Progenitor cell of endocrine pancreas (in vitro differentiated cells): ENCODE data around the gene DGKB. TPM values are rescaled to one million over a fixed set of nuclear protein-coding genes. Genes with fewer than 3 reads are reported as not detected.
A peak's percentile ranks its signal among the peaks of the same experiment; 100 is the strongest.

ENCODE experiments used
- DNase-seq: peaks from one replicate; pipeline ENCODE4 v3.0.0; 2021; ENCODE audit warnings: low spot score; ENCODE audit not compliant: unreplicated experiment
- H3K27ac Mint-ChIP-seq: 2 replicates; pipeline ENCODE4 v1.8.0; 2021; ENCODE audit warnings: mild to moderate bottlenecking, moderate library complexity, mixed read lengths
- H3K27me3 Mint-ChIP-seq: 2 replicates; pipeline ENCODE4 v1.8.0; 2021; ENCODE audit warnings: mixed read lengths
- H3K36me3 Mint-ChIP-seq: 2 replicates; pipeline ENCODE4 v1.8.0; 2022; ENCODE audit warnings: mixed read lengths; ENCODE audit not compliant: insufficient read depth
- H3K4me1 Mint-ChIP-seq: 2 replicates; pipeline ENCODE4 v1.8.0; 2021; ENCODE audit warnings: low read depth, mixed read lengths
- H3K4me3 Mint-ChIP-seq: 2 replicates; pipeline ENCODE4 v1.8.0; 2021; ENCODE audit warnings: low read depth, mild to moderate bottlenecking, moderate library complexity, mixed read lengths
- H3K9me3 Mint-ChIP-seq: 2 replicates; pipeline ENCODE4 v1.8.0; 2021; ENCODE audit warnings: low read depth, mixed read lengths
- CTCF ChIP-seq: fragments of 200-600 bp; sonication (generic); IDR thresholded peaks from one replicate; pipeline ENCODE4 v1.5.0; 2021; ENCODE audit warnings: antibody characterized with exemption, mild to moderate bottlenecking; ENCODE audit not compliant: unreplicated experiment
- total RNA-seq: library from RNA; stranded (reverse); gene quantifications from 2 replicates; pipeline ENCODE4 v1.2.1, GENCODE V29; 2021

Gene DGKB
- total RNA-seq, 1 donor from 2014 or later = 0.74 TPM

GRCh38 chr7:14691597-14692203, 210.9 kb downstream of the DGKB start:
- Mint-ChIP-seq H3K4me1 (peaks cover 12% of the 10 kb centered on the region), H3K4me3 (no peak overlapping the region), H3K27ac (no peak overlapping the region), H3K27me3 (no peaks in the 10 kb centered on the region), H3K9me3 (no peaks in the 10 kb centered on the region), H3K36me3 (no peaks in the 10 kb centered on the region)
- TF ChIP-seq CTCF = peak; percentile 99
- DNase-seq = peak; percentile 54

GRCh38 chr7:14691034-14691433, 211.5 kb downstream of the DGKB start:
- no peak for DNase-seq
- Mint-ChIP-seq H3K4me3 (no peak overlapping the region), H3K9me3 (no peaks in the 10 kb centered on the region), H3K27me3 (no peaks in the 10 kb centered on the region), H3K36me3 (no peaks in the 10 kb centered on the region), H3K27ac (no peak overlapping the region), H3K4me1 (peaks cover 12% of the 10 kb centered on the region)
- TF ChIP-seq CTCF = no peak

GRCh38 chr7:14690486-14690885, 212.1 kb downstream of the DGKB start:
- no peak for DNase-seq
- no peak for TF ChIP-seq CTCF
- peaks cover 12% of the 10 kb centered on the region for H3K4me1 Mint-ChIP-seq
- no peaks in the 10 kb centered on the region for H3K9me3 Mint-ChIP-seq
- H3K4me3 Mint-ChIP-seq = no peak overlapping the region
- no peaks in the 10 kb centered on the region for H3K27me3 Mint-ChIP-seq
- no peaks in the 10 kb centered on the region for H3K36me3 Mint-ChIP-seq
- H3K27ac Mint-ChIP-seq = no peak overlapping the region

GRCh38 chr7:14690075-14690474, 212.5 kb downstream of the DGKB start:
- Mint-ChIP-seq H3K36me3 (no peaks in the 10 kb centered on the region), H3K9me3 (no peaks in the 10 kb centered on the region), H3K4me1 (peaks cover 12% of the 10 kb centered on the region), H3K27ac (no peak overlapping the region), H3K4me3 (no peak overlapping the region), H3K27me3 (no peaks in the 10 kb centered on the region)
- no peak for TF ChIP-seq CTCF
- no peak for DNase-seq

GRCh38 chr7:14688208-14688607, 214.3 kb downstream of the DGKB start:
- no peaks in the 10 kb centered on the region for H3K36me3 Mint-ChIP-seq

More at GRCh38 chr7:14688208-14688607, 214.3 kb downstream of the DGKB start:
- no peak for TF ChIP-seq CTCF
- Mint-ChIP-seq H3K4me3 (no peak overlapping the region), H3K27me3 (no peaks in the 10 kb centered on the region), H3K4me1 (peaks cover 12% of the 10 kb centered on the region), H3K27ac (no peak overlapping the region), H3K9me3 (no peaks in the 10 kb centered on the region)
- DNase-seq = no peak
